ENCODE results near the gene UCKL1.

DNA sequence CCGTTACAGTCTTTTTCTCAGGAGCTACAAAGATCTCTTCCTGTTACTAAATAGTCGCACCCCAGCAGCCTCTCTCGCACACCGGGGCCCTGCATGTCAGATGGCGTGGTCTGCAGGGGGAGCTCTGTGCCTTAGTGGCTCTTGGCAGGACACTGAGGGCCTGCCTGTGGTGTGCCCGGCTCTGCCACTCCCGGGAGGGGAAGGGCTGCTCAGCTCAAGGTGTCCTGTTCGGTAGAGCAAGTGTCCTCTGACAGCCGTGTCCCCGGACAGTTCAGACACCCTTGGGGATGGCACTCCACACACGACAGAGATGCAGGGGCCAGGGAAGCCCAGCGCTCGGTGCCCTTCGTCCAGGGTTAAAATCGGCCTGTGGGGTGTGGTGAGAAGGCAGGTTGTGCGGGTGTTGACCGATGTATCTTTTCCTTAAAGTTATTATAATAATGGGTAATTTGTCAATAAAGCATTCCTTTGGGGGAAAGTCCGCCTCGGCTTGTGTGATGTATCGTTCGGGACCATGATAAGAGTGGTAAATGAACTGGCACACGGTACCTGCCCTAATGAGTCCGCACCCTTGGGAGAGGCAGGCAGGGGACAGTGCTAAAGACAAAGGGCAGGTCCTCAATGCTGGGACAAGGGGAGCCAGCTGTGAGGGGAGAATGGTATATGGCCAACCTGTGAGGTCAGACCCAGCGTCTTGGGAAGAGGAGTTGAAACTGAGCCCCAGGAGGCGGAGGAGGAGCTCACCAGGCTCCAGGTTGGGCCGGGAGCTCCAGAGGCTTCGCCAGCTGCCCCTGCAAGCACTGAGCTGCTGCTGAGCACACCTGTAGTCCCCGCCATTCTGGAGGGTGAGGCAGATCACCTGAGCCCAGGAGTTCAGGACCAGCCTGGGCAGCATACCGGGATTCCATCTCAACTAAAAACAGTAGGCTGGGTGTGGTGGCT is 64.9 kb downstream of the UCKL1 start:
- TF ChIP-seq POLR2A (IDR thresholded peaks at IDR 0.05; ENCODE audit: low read depth, low read length), result no peak
- no peak for TF ChIP-seq TAF1 (IDR thresholded peaks at IDR 0.05; ENCODE audit: borderline replicate concordance, low read depth, low read length)

Measured in GM12892 (cell line).